HepG2 (cell line): ENCODE data around the gene PPP2R5D. TPM values are rescaled to one million over a fixed set of nuclear protein-coding genes. Genes with fewer than 3 reads are reported as not detected.

Experiments
- AGO1 ChIP-seq: fragments of 200-400 bp; formaldehyde crosslinking; IDR thresholded peaks from 2 replicates; pipeline ENCODE4 v1.6.1; 2017; ENCODE audit warnings: mild to moderate bottlenecking, low read depth, low read length, moderate library complexity; ENCODE audit not compliant: poor library complexity, severe bottlenecking
- ARNT2 ChIP-seq: sonication (generic); formaldehyde crosslinking; IDR thresholded peaks from 2 replicates; pipeline ENCODE4 v1.8.0; 2022; ENCODE audit warnings: mild to moderate bottlenecking, low read depth, missing genetic modification reagents, moderate library complexity
- BCL6 ChIP-seq: IDR thresholded peaks from 2 replicates; pipeline ENCODE4 v1.6.1; 2016; ENCODE audit warnings: missing genetic modification reagents, missing compliant biosample characterization
- PLRG1 ChIP-seq: fragments of 450-650 bp; conservative IDR thresholded peaks from 2 replicates; pipeline ENCODE4 v1.6.1; 2016
- PPARG ChIP-seq: conservative IDR thresholded peaks from 2 replicates; pipeline ENCODE4 v1.6.1; 2016; ENCODE audit warnings: missing biosample characterization, missing genetic modification reagents
- RELA ChIP-seq: sonication (generic); formaldehyde crosslinking; IDR thresholded peaks from 2 replicates; pipeline ENCODE4 v1.4.0; 2020; ENCODE audit warnings: missing genetic modification reagents
- RFX1 ChIP-seq: fragments of 450-650 bp; IDR thresholded peaks from 2 replicates; pipeline ENCODE4 v1.6.1; 2017
- RFX3 ChIP-seq: IDR thresholded peaks from 2 replicates; pipeline ENCODE4 v1.6.1; 2016; ENCODE audit warnings: missing biosample characterization, missing genetic modification reagents
- SNRNP70 ChIP-seq: fragments of 200-400 bp; formaldehyde crosslinking; IDR thresholded peaks from 2 replicates; pipeline ENCODE4 v1.6.1; 2017; ENCODE audit warnings: mild to moderate bottlenecking, low read depth, low read length, moderate library complexity
- ZBTB33 ChIP-seq: sonication (generic); formaldehyde crosslinking; IDR thresholded peaks from 2 replicates; pipeline ENCODE4 v1.4.0; 2020; ENCODE audit warnings: missing genetic modification reagents
- ZFY ChIP-seq: sonication (generic); formaldehyde crosslinking; IDR thresholded peaks from 2 replicates; pipeline ENCODE4 v1.4.0; 2020; ENCODE audit warnings: missing genetic modification reagents
- ZNF263 ChIP-seq: sonication (generic); formaldehyde crosslinking; IDR thresholded peaks from 2 replicates; pipeline ENCODE4 v1.4.0; 2020; ENCODE audit warnings: missing genetic modification reagents
- ZNF30 ChIP-seq: sonication (generic); formaldehyde crosslinking; IDR thresholded peaks from 2 replicates; pipeline ENCODE4 v1.5.0; 2020; ENCODE audit warnings: mild to moderate bottlenecking, missing genetic modification reagents
- ZNF383 ChIP-seq: sonication (generic); formaldehyde crosslinking; IDR thresholded peaks from 2 replicates; pipeline ENCODE4 v1.4.0; 2020; ENCODE audit warnings: missing genetic modification reagents, mild to moderate bottlenecking, borderline replicate concordance
- ZNF619 ChIP-seq: sonication (generic); formaldehyde crosslinking; IDR thresholded peaks from 2 replicates; pipeline ENCODE4 v1.4.0; 2020; ENCODE audit warnings: mild to moderate bottlenecking, missing genetic modification reagents
- polyA plus RNA-seq, 8 experiments: library from polyadenylated mRNA; depleted of rRNA in 3 of 8; stranded (reverse) in 7 of 8; unstranded in 1 of 8; fragments of >200 nt; fragmentation: Illumina TruSeq in 4 of 8; extraction: Trizol in 4 of 8; gene quantifications; 2 replicates each; pipeline versions ENCODE4 v1.2.1 to v1.2.3, GENCODE V29; 2011 to 2016; ENCODE audit warnings: low read depth in 4 of 8, missing spikeins in 1 of 8, mixed read lengths in 1 of 8; ENCODE audit not compliant: insufficient read depth in 1 of 8
- total RNA-seq, 5 experiments: library from RNA; depleted of rRNA; stranded (reverse); fragments of >200 nt; fragmentation: Illumina TruSeq; extraction: Trizol; gene quantifications; 2 replicates each; pipeline ENCODE4 v1.2.3, GENCODE V29; 2016; ENCODE audit warnings: low read depth in 1 of 5

Gene PPP2R5D
- total and polyA plus RNA-seq, 2 of the 13 experiments (the other 11 are each of a cell fraction or from before 2014, with no cell fraction given): 53.7 to 60.4 TPM

- no peak for TF ChIP-seq ZNF383 (CRISPR knock-in tag)
- peak; percentile 17; the same call in 1 of the 2 replicates for TF ChIP-seq ZBTB33
- no peak for TF ChIP-seq ARNT2 (CRISPR knock-in tag)
- TF ChIP-seq BCL6 (CRISPR knock-in tag): 0 out of 2 replicates have a peak, but pooled peaks have one; percentile 15
- TF ChIP-seq ZNF263: peak; percentile 97
- no peak for TF ChIP-seq RFX3 (CRISPR knock-in tag)
- TF ChIP-seq PPARG (CRISPR knock-in tag): 0 out of 2 replicates have a peak, but pooled peaks have one; percentile 1
- no peak for TF ChIP-seq SNRNP70
- TF ChIP-seq ZNF619 (CRISPR knock-in tag): 0 out of 2 replicates have a peak, but pooled peaks have one; percentile 50
- no peak for TF ChIP-seq AGO1
- TF ChIP-seq PLRG1: no peak
- TF ChIP-seq ZFY (CRISPR knock-in tag): peak; percentile 39; the same call in 1 of the 2 replicates
- no peak for TF ChIP-seq RELA (CRISPR knock-in tag)
- TF ChIP-seq RFX1: no peak
- no peak for TF ChIP-seq ZNF30 (CRISPR knock-in tag)
Observed at GRCh38 chr6:43060755-43061633, 76.6 kb downstream of the PPP2R5D start (continued).
